GM18505 (cell line): ENCODE results near the gene AZU1.
"Not testable (repeated sequence)": the region's sequence is repeated elsewhere in the genome, so short reads cannot be mapped to it uniquely, and the experiment has no call there.

ENCODE experiments used
- ATAC-seq: cut with Tn5 transposase; IDR thresholded peaks from one replicate; pipeline ENCODE4 v1.9.1; 2021; ENCODE audit not compliant: unreplicated experiment
- POLR2A ChIP-seq: IDR thresholded peaks from 4 replicates; pipeline ENCODE4 v1.6.1; 2011; ENCODE audit warnings: borderline replicate concordance; ENCODE audit not compliant: insufficient read depth, insufficient read length; ENCODE audit errors: extremely low read depth

AZU1 gene

DNA sequence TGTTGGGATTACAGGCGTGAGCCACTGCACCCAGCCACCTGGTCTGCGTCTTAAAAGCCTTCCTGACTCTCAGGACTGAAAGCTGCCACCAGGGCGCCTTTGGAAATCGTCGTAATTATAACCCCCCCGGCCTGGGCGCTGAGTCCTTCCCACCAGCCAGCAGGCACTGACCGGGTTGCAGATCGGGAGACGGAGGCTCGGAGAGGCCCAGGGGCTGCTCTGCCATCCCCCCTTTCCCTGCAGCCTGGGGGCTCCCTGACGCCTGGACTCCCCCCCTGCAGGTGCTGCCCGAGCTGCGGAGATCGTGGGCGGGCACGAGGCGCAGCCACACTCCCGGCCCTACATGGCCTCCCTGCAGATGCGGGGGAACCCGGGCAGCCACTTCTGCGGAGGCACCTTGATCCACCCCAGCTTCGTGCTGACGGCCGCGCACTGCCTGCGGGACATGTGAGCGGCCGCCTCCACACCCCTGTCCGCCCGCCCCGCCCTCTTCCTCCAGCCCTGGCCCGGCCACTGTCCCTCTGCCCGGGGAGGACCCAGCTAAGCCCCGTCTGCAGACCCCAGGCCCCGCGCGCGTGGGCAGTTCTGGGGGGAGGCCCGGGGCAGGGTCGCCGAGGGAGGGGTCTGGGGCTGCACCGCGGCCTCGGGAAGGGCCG lies 15.7 kb downstream of the AZU1 start:
- no peak for ATAC-seq
- no peak for TF ChIP-seq POLR2A

DNA sequence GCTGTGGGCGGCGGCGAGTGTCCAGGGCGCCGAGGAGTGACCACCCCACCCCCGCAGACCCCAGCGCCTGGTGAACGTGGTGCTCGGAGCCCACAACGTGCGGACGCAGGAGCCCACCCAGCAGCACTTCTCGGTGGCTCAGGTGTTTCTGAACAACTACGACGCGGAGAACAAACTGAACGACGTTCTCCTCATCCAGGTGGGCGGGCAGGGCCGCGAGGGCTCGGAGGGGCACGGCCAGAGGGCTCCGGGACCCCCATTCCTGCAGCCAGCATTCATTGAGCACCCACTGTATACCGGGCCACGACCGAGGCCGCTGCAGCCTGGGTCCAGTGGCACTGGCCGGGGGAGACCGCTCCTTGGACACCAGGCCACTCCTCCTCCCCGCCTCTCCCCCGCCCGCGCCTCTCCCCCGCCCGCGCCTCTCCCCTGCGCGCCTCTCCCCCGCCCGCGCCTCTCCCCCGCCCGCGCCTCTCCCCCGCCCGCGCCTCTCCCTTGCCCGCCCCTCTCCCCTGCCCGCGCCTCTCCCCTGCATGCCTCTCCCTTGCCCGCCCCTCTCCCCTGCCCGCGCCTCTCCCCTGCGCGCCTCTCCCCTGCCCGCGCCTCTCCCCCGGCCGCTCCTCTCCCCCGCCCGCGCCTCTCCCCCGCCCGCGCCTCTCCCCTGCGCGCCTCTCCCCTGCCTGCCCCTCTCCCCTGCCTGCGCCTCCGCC lies 16.4 kb downstream of the AZU1 start:
- ATAC-seq, result no peak
- TF ChIP-seq POLR2A, result no peak

DNA sequence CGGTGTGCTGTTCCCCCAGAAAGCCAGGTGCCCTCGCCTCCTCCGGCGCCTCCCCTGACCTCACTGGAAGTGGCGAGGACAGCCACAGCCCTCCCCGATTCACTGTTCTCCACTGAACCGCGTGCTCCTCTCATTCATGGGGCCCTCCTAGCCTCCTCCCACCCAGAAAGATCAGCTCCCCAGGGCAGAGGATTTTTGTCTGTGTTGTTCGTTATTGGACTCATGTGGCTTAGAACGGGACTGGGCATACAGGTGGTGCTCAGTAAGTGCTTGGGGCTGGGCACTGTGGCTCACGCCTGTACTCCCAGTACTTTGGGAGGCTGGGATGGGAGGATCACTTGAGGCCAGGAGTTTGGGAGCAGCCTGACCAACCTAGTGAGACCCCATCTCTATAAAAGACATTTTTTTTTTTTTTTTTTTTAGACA lies 16.9 kb downstream of the AZU1 start:
- ATAC-seq, result no peak
- TF ChIP-seq POLR2A, result no peak

DNA sequence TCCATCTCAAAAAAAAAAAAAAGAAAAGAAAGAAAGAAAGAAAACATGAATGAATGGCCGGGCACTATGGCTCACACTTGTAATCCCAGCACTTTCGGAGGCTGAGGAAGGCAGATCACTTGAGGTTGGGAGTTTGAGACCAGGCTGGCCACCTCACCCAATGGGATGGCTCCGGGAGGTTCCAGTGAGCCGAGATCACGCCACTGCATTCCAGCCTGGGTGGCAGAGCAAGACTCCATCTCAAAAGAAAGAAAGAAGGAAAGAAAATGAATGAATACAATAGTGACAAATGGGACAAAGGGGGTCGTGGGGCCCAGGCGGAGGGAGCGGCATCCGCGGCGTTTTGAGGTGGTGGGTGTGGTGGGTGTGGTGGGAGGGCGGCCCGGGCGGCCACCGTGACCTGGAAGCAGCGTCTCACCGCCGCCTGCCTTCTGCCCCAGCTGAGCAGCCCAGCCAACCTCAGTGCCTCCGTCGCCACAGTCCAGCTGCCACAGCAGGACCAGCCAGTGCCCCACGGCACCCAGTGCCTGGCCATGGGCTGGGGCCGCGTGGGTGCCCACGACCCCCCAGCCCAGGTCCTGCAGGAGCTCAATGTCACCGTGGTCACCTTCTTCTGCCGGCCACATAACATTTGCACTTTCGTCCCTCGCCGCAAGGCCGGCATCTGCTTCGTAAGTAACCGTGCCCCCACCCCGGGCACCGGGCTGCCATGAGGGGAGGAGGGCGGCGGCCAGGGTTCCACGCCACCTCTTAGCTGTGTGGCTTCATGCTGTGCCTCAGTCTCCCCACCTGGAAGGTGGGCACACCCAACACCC lies 18.3 kb downstream of the AZU1 start:
- ATAC-seq, result no peak
- no peak for TF ChIP-seq POLR2A

DNA sequence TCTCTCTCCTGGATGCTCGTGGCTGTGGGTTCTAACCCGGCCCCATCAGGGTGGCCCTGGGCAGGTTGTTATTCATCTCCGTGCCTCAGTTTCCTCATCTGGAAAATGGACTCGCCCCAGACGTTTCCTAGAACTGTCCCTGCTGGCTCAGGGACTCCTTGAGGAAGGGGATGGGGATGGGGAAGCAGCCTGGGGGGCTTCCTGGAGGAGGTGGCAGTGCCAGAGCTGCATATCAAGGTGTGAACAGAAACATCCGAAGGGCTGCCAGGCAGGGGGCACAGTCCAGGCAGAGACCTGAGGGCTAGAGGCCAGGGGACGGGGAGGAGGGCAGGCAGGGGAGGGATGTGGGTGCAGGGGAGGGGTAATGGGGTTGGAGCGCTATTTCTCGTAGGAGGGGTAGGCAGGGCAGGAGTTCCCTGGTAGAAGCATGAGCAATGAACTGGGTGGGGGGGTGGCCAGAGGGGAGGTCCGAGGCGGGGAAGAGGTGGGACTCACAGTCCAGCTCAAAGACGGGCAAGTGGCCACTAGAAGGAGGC lies 20.8 kb downstream of the AZU1 start:
- TF ChIP-seq POLR2A, result no peak
- no peak for ATAC-seq

DNA sequence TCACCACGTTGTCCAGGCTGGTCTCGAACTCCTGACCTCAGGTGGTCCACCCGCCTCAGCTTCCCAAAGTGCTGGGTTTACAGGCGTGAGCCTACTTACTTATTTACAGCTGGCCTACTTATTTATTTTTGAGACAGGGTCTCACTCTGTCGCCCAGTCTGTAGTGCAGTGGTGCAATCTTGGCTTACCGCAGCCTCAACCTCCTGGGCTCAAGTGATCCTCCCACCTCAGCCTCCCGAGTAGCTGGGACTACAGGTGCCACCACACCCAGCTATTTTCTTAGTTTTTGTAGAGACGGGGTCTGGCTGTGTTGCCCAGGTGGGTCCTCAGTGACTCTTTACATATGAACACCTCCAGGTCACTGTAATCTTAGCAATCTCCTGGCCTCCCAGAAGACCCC lies 21.6 kb downstream of the AZU1 start:
- ATAC-seq, result not testable (repeated sequence)

DNA sequence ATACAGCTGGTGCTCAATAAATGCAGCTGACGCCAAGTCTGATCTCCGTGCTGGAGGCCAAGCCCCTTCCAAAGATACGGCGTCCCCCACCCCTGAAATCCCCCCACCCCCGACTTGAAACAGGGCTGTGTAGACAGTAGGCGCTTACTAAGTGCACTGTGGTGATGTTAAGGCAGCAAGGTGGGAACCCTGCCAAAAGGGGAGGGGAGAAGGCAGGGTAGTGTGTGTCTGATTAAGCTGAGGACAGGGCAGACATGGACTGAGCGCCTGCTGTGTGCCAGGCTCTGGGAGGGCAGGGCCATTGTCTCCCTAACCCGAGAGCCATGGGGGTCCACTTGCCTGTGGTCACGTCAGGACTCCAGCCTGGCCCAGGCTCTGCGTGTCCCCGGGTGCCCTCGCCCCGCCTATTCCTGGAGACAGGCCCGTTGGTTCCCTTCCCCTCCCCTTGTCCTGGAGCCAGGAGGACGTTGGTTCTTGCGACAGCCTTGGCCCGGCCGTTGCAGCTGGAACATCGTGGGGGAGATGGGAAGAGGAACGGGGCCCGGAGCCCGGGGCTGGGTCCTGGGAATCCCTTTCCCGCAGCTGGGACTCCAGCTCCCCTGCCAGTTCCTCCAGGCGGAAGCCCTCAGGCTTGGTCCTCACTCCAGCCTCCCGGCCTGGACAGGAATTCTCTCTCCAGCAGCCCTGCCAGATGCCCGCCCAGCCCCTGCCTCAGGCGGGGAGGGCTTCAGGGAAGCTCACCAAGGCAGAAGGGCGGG lies 22.8 kb downstream of the AZU1 start:
- no peak for TF ChIP-seq POLR2A
- no peak for ATAC-seq

DNA sequence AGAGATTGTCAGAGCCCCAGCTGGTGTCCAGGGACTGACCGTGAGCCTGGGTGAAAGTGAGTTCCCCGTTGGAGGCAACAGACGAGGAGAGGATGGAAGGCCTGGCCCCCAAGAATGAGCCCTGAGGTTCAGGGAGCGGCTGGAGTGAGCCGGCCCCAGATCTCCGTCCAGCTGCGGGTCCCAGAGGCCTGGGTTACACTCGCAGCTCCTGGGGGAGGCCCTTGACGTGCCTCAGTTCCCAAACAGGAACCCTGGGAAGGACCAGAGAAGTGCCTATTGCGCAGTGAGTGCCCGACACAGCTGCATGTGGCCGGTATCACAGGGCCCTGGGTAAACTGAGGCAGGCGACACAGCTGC lies 23.3 kb downstream of the AZU1 start:
- no peak for ATAC-seq
- no peak for TF ChIP-seq POLR2A

DNA sequence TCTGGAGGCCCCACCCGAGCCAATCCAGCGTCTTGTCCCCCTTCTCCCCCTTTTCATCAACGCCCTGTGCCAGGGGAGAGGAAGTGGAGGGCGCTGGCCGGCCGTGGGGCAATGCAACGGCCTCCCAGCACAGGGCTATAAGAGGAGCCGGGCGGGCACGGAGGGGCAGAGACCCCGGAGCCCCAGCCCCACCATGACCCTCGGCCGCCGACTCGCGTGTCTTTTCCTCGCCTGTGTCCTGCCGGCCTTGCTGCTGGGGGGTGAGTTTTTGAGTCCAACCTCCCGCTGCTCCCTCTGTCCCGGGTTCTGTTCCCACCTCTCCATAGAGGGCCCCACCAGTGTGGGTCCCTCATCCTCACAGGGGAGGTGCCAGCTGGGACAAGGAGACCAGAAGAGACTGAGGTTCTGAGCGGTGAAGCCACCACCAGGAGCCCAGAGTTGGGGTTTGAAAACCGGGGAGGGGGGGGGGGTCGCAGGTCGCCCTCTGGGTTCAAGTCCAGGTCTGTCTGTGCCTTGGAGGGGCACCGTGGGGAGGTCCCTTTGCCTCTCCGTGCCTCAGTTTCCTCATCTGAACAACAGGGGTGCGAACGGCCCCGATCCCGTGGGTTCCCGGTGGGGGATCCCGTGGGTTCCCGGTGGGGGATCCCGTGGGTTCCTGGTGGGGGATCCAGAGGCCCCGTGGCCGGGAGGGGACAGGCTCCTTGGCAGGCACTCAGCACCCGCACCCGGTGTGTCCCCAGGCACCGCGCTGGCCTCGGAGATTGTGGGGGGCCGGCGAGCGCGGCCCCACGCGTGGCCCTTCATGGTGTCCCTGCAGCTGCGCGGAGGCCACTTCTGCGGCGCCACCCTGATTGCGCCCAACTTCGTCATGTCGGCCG lies 24.7 kb downstream of the AZU1 start, which contains the start of gene ELANE:
Gene ELANE, plus strand, starts transcription at position 168 of the 878 bp plus-strand sequence. Its CDS starts 26 bp downstream, at position 194.
- TF ChIP-seq POLR2A, result no peak
- ATAC-seq, result no peak

DNA sequence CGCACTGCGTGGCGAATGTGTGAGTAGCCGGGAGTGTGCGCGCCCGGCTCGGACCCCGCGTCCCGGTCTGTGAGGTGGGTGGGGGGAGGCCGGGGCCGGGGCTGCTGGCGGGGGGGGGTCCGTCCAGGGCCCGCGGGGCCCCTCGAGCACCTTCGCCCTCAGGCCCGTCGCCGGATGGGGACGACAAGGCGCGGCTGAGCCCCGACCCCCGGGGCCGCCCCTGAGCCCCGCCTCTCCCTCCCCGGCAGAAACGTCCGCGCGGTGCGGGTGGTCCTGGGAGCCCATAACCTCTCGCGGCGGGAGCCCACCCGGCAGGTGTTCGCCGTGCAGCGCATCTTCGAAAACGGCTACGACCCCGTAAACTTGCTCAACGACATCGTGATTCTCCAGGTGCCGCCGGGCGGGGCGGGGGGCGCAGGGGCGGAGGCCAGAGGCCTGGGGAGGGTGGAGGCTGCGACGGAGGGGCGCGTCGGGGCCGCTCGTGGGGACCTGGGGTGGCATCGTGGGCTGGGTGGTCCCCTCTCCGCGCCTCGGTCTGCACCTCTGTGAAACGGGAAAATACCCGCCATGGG lies 25.5 kb downstream of the AZU1 start:
- TF ChIP-seq POLR2A, result no peak
- no peak for ATAC-seq

DNA sequence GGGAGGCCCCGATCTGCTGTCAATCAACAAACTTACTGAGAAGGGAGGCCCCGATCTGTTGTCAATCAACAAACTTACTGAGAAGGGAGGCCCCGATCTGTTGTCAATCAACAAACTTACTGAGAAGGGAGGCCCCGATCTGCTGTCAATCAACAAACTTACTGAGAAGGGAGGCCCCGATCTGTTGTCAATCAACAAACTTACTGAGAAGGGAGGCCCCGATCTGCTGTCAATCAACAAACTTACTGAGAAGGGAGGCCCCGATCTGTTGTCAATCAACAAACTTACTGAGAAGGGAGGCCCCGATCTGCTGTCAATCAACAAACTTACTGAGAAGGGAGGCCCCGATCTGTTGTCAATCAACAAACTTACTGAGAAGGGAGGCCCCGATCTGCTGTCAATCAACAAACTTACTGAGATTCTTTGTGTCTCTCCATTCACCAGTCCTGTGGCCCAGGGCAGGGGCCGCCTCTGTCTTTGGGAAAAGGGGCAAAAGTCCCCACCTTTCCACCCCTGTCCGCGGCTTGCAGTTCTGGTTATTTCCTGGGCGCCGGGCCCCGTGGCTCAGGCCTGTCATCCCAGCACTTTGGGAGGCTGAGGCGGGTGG lies 26.1 kb downstream of the AZU1 start:
- ATAC-seq, result not testable (repeated sequence)

DNA sequence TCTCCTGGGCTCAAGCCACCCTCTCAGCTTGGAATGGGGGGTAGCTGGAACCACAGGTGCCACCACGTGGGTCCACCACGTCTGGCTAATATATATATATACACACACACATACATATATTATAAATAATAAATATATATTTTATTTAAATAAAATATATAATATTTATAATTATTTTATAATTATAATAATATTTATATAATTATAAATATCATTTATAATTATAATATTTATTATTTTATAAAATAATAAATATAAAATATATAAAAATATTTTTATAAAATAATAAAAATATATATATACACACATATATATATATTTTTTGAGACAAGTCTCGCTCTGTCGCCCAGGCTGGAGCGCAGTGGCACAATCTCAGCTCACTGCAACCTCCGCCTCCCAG lies 26.9 kb downstream of the AZU1 start:
- ATAC-seq, result no peak
- no peak for TF ChIP-seq POLR2A
